HG02938 (cell line): ENCODE measurements around the gene TOE1.
A peak's percentile ranks its signal among the peaks of the same experiment; 100 is the strongest.
"Not testable (repeated sequence)": the region's sequence is repeated elsewhere in the genome, so short reads cannot be mapped to it uniquely, and the experiment has no call there.

Experiments used
- ATAC-seq: cut with Tn5 transposase; IDR thresholded peaks from one replicate; pipeline ENCODE4 v1.9.1; 2021; ENCODE audit warnings: mild to moderate bottlenecking, moderate library complexity; ENCODE audit not compliant: unreplicated experiment

Gene TOE1

GRCh38 chr1:45354838-45355237, 14.9 kb downstream of the TOE1 start:
- ATAC-seq: no peak

- no peak for ATAC-seq
These were observed 15.7 kb downstream of the TOE1 start for GRCh38 chr1:45355683-45356082.

GRCh38 chr1:45356186-45356585, 16.2 kb downstream of the TOE1 start:
- no peak for ATAC-seq

GRCh38 chr1:45359882-45360513, 20.0 kb downstream of the TOE1 start:
- ATAC-seq: no peak

- not testable (repeated sequence) for ATAC-seq
These were observed 21.0 kb downstream of the TOE1 start for GRCh38 chr1:45360981-45361380.

- ATAC-seq: no peak
These were observed 24.3 kb downstream of the TOE1 start for GRCh38 chr1:45364294-45364693.

GRCh38 chr1:45365051-45365450, 25.1 kb downstream of the TOE1 start:
- ATAC-seq: peak; percentile 78

GRCh38 chr1:45370575-45370974, 30.6 kb downstream of the TOE1 start:
- ATAC-seq: no peak

GRCh38 chr1:45373573-45373972, 33.6 kb downstream of the TOE1 start:
- no peak for ATAC-seq

GRCh38 chr1:45375104-45376090, 35.4 kb downstream of the TOE1 start:
- ATAC-seq: no peak

- ATAC-seq: no peak
These were observed 38.2 kb downstream of the TOE1 start for GRCh38 chr1:45378184-45378583.

- ATAC-seq: no peak
These were observed 39.6 kb downstream of the TOE1 start for GRCh38 chr1:45379524-45379923.

GRCh38 chr1:45380125-45380524, 40.2 kb downstream of the TOE1 start:
- ATAC-seq: no peak

- no peak for ATAC-seq
These were observed 40.8 kb downstream of the TOE1 start for GRCh38 chr1:45380730-45381129.

- no peak for ATAC-seq
These were observed 41.3 kb downstream of the TOE1 start for GRCh38 chr1:45381243-45381642.

GRCh38 chr1:45383191-45383590, 43.2 kb downstream of the TOE1 start:
- ATAC-seq: no peak

GRCh38 chr1:45384213-45384612, 44.2 kb downstream of the TOE1 start:
- not testable (repeated sequence) for ATAC-seq

- no peak for ATAC-seq
These were observed 45.3 kb downstream of the TOE1 start for GRCh38 chr1:45385302-45385701.

GRCh38 chr1:45386219-45386618, 46.2 kb downstream of the TOE1 start:
- ATAC-seq: no peak
